ENCODE data around the gene PFKM. TPM values are rescaled to one million over a fixed set of nuclear protein-coding genes. Genes with fewer than 3 reads are reported as not detected.
"Not testable (repeated sequence)": the region's sequence is repeated elsewhere in the genome, so short reads cannot be mapped to it uniquely, and the experiment has no call there.

Gene PFKM
- total RNA-seq, 2 donors from 2014 or later: 90.0 to 107 TPM

- Histone ChIP-seq H3K9me3 (ENCODE audit: control insufficient read depth, low read length) (peaks cover 21% of the 10 kb centered on the region), H3K27ac (ENCODE audit: low read depth, low read length) (no peak overlapping the region), H3K9ac (ENCODE audit: extremely low read depth, low read length, poor library complexity, severe bottlenecking) (no peak overlapping the region), H3K27me3 (ENCODE audit: control insufficient read depth, insufficient read depth, low read length, poor library complexity, severe bottlenecking) (peaks cover 14% of the 10 kb centered on the region), H3K36me3 (ENCODE audit: control insufficient read depth, insufficient read depth, low read length) (peaks cover 74% of the 10 kb centered on the region), H3K4me3 (ENCODE audit: low read length) (no peak overlapping the region), H3K4me1 (ENCODE audit: control insufficient read depth, insufficient read depth, low read length) (peaks cover 4% of the 10 kb centered on the region)
- Mint-ChIP-seq H3K27ac (no peak overlapping the region), H3K27me3 (ENCODE audit: insufficient read depth) (no peaks in the 10 kb centered on the region), H3K4me3 (no peak overlapping the region), H3K36me3 (ENCODE audit: low read depth) (peaks cover 75% of the 10 kb centered on the region), H3K9me3 (no peaks in the 10 kb centered on the region), H3K4me1 (peaks cover 18% of the 10 kb centered on the region)
- 88% methylated on average over 1 of the region's 1 CpG; no CpG with 5 or more reads in 1 of the 2 experiments for WGBS, 2 experiments (ENCODE audit: insufficient coverage in 1 of 2, insufficient read length in 1 of 2)
- no peak for TF ChIP-seq CTCF (conservative IDR thresholded peaks at IDR 0.05)
- DNase-seq: no peak
Observed at GRCh38 chr12:48145981-48146380, 26.8 kb downstream of the PFKM start.

- H3K27me3 ChIP-seq (ENCODE audit: control insufficient read depth, insufficient read depth, low read length, poor library complexity, severe bottlenecking): peaks cover 21% of the 10 kb centered on the region
- H3K27ac Mint-ChIP-seq: no peak overlapping the region
- H3K4me1 Mint-ChIP-seq: peaks cover 5% of the 10 kb centered on the region
- WGBS, 2 experiments (ENCODE audit: insufficient coverage in 1 of 2, insufficient read length in 1 of 2): 93 to 100% methylated on average over 2 of the region's 2 CpGs
- H3K27me3 Mint-ChIP-seq (ENCODE audit: insufficient read depth): no peaks in the 10 kb centered on the region
- no peak for TF ChIP-seq CTCF (conservative IDR thresholded peaks at IDR 0.05)
- no peak overlapping the region for H3K27ac ChIP-seq (ENCODE audit: low read depth, low read length)
- peaks cover 26% of the 10 kb centered on the region for H3K36me3 ChIP-seq (ENCODE audit: control insufficient read depth, insufficient read depth, low read length)
- no peak overlapping the region for H3K4me3 Mint-ChIP-seq
- H3K9me3 ChIP-seq (ENCODE audit: control insufficient read depth, low read length): no peaks in the 10 kb centered on the region
- DNase-seq: peak; percentile 22
- no peaks in the 10 kb centered on the region for H3K9me3 Mint-ChIP-seq
- H3K36me3 Mint-ChIP-seq (ENCODE audit: low read depth): peaks cover 29% of the 10 kb centered on the region
- H3K4me3 ChIP-seq (ENCODE audit: low read length): no peak overlapping the region
- no peaks in the 10 kb centered on the region for H3K4me1 ChIP-seq (ENCODE audit: control insufficient read depth, insufficient read depth, low read length)
- H3K9ac ChIP-seq (ENCODE audit: extremely low read depth, low read length, poor library complexity, severe bottlenecking): no peak overlapping the region
Observed at GRCh38 chr12:48151103-48151771, 32.1 kb downstream of the PFKM start.

GRCh38 chr12:48155786-48156185 is 36.6 kb downstream of the PFKM start:
- 95 to 100% methylated on average over 3 to 4 of the region's 5 CpGs for WGBS, 2 experiments (ENCODE audit: insufficient coverage in 1 of 2, insufficient read length in 1 of 2)
- H3K4me1 Mint-ChIP-seq; H3K36me3 Mint-ChIP-seq (ENCODE audit: low read depth); H3K9ac ChIP-seq (ENCODE audit: extremely low read depth, low read length, poor library complexity, severe bottlenecking); H3K4me1 ChIP-seq (ENCODE audit: control insufficient read depth, insufficient read depth, low read length); H3K27ac Mint-ChIP-seq; H3K9me3 Mint-ChIP-seq; H3K27ac ChIP-seq (ENCODE audit: low read depth, low read length); H3K27me3 ChIP-seq (ENCODE audit: control insufficient read depth, insufficient read depth, low read length, poor library complexity, severe bottlenecking); H3K4me3 ChIP-seq (ENCODE audit: low read length); H3K27me3 Mint-ChIP-seq (ENCODE audit: insufficient read depth); H3K9me3 ChIP-seq (ENCODE audit: control insufficient read depth, low read length); H3K4me3 Mint-ChIP-seq; H3K36me3 ChIP-seq (ENCODE audit: control insufficient read depth, insufficient read depth, low read length): not testable (repeated sequence)
- DNase-seq: peak; percentile 17

GRCh38 chr12:48156652-48157017 is 37.5 kb downstream of the PFKM start:
- peaks cover 4% of the 10 kb centered on the region for H3K36me3 ChIP-seq (ENCODE audit: control insufficient read depth, insufficient read depth, low read length)
- H3K27me3 ChIP-seq (ENCODE audit: control insufficient read depth, insufficient read depth, low read length, poor library complexity, severe bottlenecking): peaks cover 11% of the 10 kb centered on the region
- H3K27ac Mint-ChIP-seq: peak overlapping the region; percentile 32
- H3K9me3 Mint-ChIP-seq: no peaks in the 10 kb centered on the region
- H3K27ac ChIP-seq (ENCODE audit: low read depth, low read length): no peak overlapping the region
- H3K36me3 Mint-ChIP-seq (ENCODE audit: low read depth): peaks cover 2% of the 10 kb centered on the region
- H3K4me1 ChIP-seq (ENCODE audit: control insufficient read depth, insufficient read depth, low read length): no peaks in the 10 kb centered on the region
- H3K4me3 ChIP-seq (ENCODE audit: low read length): peak overlapping the region; percentile 95
- H3K4me3 Mint-ChIP-seq: peak overlapping the region; percentile 96
- no peak for DNase-seq
- peaks cover 6% of the 10 kb centered on the region for H3K4me1 Mint-ChIP-seq
- no peak for TF ChIP-seq CTCF (conservative IDR thresholded peaks at IDR 0.05)
- no peaks in the 10 kb centered on the region for H3K9me3 ChIP-seq (ENCODE audit: control insufficient read depth, low read length)
- 48 to 54% methylated on average over 5 to 8 of the region's 8 CpGs for WGBS, 2 experiments (ENCODE audit: insufficient coverage in 1 of 2, insufficient read length in 1 of 2)
- H3K27me3 Mint-ChIP-seq (ENCODE audit: insufficient read depth): peaks cover 12% of the 10 kb centered on the region
- H3K9ac ChIP-seq (ENCODE audit: extremely low read depth, low read length, poor library complexity, severe bottlenecking): peak overlapping the region; percentile 42

Data from endodermal cell (in vitro differentiated cells).